ENCODE results near the gene OR52J3.

Gene OR52J3

DNA sequence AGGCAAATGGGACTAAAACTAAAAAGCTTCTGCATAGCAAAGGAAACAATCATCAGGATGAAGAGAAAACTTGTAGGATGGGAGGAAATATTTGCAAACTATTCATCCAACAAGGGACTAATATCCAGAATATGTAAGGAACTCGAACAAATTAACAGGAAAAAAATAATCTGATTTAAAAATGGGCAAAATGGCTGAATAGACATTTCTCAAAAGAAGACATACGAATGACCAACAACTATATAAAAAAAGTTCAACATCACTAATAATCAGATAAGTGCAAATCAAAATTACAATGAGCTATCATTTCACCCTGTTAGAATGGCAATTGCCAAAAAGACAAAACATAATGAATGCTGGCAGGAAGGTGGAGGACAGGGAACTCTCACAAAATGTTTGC lies 35.1 kb downstream of the OR52J3 start:
- no peaks in the 10 kb centered on the region for H3K27me3 ChIP-seq (ENCODE audit: insufficient read depth, poor library complexity, severe bottlenecking)
- TF ChIP-seq, protein P1, sequence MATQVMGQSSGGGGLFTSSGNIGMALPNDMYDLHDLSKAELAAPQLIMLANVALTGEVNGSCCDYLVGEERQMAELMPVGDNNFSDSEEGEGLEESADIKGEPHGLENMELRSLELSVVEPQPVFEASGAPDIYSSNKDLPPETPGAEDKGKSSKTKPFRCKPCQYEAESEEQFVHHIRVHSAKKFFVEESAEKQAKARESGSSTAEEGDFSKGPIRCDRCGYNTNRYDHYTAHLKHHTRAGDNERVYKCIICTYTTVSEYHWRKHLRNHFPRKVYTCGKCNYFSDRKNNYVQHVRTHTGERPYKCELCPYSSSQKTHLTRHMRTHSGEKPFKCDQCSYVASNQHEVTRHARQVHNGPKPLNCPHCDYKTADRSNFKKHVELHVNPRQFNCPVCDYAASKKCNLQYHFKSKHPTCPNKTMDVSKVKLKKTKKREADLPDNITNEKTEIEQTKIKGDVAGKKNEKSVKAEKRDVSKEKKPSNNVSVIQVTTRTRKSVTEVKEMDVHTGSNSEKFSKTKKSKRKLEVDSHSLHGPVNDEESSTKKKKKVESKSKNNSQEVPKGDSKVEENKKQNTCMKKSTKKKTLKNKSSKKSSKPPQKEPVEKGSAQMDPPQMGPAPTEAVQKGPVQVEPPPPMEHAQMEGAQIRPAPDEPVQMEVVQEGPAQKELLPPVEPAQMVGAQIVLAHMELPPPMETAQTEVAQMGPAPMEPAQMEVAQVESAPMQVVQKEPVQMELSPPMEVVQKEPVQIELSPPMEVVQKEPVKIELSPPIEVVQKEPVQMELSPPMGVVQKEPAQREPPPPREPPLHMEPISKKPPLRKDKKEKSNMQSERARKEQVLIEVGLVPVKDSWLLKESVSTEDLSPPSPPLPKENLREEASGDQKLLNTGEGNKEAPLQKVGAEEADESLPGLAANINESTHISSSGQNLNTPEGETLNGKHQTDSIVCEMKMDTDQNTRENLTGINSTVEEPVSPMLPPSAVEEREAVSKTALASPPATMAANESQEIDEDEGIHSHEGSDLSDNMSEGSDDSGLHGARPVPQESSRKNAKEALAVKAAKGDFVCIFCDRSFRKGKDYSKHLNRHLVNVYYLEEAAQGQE (IDR thresholded peaks at IDR 0.05; ENCODE audit: insufficient replicate concordance, low read depth): no peak
- TF ChIP-seq SPI1 (IDR thresholded peaks at IDR 0.05; ENCODE audit: borderline replicate concordance, low read depth): no peak
- no peak for TF ChIP-seq GABPA (IDR thresholded peaks at IDR 0.05; ENCODE audit: low read depth)
- TF ChIP-seq, protein P2, sequence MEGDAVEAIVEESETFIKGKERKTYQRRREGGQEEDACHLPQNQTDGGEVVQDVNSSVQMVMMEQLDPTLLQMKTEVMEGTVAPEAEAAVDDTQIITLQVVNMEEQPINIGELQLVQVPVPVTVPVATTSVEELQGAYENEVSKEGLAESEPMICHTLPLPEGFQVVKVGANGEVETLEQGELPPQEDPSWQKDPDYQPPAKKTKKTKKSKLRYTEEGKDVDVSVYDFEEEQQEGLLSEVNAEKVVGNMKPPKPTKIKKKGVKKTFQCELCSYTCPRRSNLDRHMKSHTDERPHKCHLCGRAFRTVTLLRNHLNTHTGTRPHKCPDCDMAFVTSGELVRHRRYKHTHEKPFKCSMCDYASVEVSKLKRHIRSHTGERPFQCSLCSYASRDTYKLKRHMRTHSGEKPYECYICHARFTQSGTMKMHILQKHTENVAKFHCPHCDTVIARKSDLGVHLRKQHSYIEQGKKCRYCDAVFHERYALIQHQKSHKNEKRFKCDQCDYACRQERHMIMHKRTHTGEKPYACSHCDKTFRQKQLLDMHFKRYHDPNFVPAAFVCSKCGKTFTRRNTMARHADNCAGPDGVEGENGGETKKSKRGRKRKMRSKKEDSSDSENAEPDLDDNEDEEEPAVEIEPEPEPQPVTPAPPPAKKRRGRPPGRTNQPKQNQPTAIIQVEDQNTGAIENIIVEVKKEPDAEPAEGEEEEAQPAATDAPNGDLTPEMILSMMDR (IDR thresholded peaks at IDR 0.05; ENCODE audit: insufficient read depth, low read length): no peak
- TF ChIP-seq POLR2AphosphoS5 (IDR thresholded peaks at IDR 0.05; ENCODE audit: low read depth): no peak
- H3K27ac ChIP-seq (replicated peaks): no peak overlapping the region
- no peak overlapping the region for H3K4me3 ChIP-seq (replicated peaks; ENCODE audit: insufficient read depth, low read length)
- DNase-seq (ENCODE audit: low read depth in 1 of 2, low spot score in 1 of 2): no peak

DNA sequence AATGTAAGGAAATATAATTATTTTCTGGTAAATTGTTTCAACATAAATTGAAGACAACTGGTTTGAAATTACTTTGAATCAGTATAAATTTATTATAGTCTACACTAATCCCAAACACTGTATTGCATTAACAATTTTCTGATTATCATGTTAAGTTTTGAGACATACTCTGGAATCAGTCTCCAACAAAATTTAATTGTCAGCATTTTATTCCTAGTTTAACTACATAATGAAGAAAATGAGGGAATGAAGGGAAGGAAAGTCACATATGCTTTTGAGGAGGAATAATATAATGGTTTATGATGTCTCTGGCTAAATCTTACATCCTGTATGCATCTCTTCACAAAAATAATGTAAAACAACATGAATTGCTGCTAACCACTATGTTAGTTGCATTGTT lies 37.3 kb downstream of the OR52J3 start:
- H3K27ac ChIP-seq (replicated peaks): no peak overlapping the region
- H3K4me3 ChIP-seq (replicated peaks; ENCODE audit: insufficient read depth, low read length): no peak overlapping the region
- DNase-seq (ENCODE audit: low read depth in 1 of 2, low spot score in 1 of 2): no peak
- TF ChIP-seq GABPA (IDR thresholded peaks at IDR 0.05; ENCODE audit: low read depth): no peak
- TF ChIP-seq, protein P2 (IDR thresholded peaks at IDR 0.05; ENCODE audit: insufficient read depth, low read length): no peak
- no peak for TF ChIP-seq SPI1 (IDR thresholded peaks at IDR 0.05; ENCODE audit: borderline replicate concordance, low read depth)
- TF ChIP-seq, protein P1 (IDR thresholded peaks at IDR 0.05; ENCODE audit: insufficient replicate concordance, low read depth): no peak
- TF ChIP-seq POLR2AphosphoS5 (IDR thresholded peaks at IDR 0.05; ENCODE audit: low read depth): no peak
- no peaks in the 10 kb centered on the region for H3K27me3 ChIP-seq (ENCODE audit: insufficient read depth, poor library complexity, severe bottlenecking)

GRCh38 chr11:5088556-5088955 lies 42.2 kb downstream of the OR52J3 start:
- TF ChIP-seq SPI1 (IDR thresholded peaks at IDR 0.05; ENCODE audit: borderline replicate concordance, low read depth) (no peak), GABPA (IDR thresholded peaks at IDR 0.05; ENCODE audit: low read depth) (no peak), POLR2AphosphoS5 (IDR thresholded peaks at IDR 0.05; ENCODE audit: low read depth) (no peak)
- TF ChIP-seq, protein P1 (IDR thresholded peaks at IDR 0.05; ENCODE audit: insufficient replicate concordance, low read depth): no peak
- TF ChIP-seq, protein P2 (IDR thresholded peaks at IDR 0.05; ENCODE audit: insufficient read depth, low read length): no peak
- Histone ChIP-seq H3K4me3 (replicated peaks; ENCODE audit: insufficient read depth, low read length) (no peak overlapping the region), H3K27ac (replicated peaks) (no peak overlapping the region), H3K27me3 (ENCODE audit: insufficient read depth, poor library complexity, severe bottlenecking) (no peaks in the 10 kb centered on the region)
- DNase-seq (ENCODE audit: low read depth in 1 of 2, low spot score in 1 of 2): no peak
